GM23338 (cell line): Measurements from ENCODE around the gene GAD1.
A peak's percentile ranks its signal among the peaks of the same experiment; 100 is the strongest.

Experiments used
- CREB1 ChIP-seq: fragments of 250-450 bp; sonication (Bioruptor Pico); IDR thresholded peaks from 2 replicates; pipeline ENCODE4 v1.5.0; 2020; ENCODE audit warnings: low read depth, mild to moderate bottlenecking, moderate library complexity
- CTCF ChIP-seq, 2 experiments: fragments of 200-600 bp in 1 of 2; sonication (generic) in 1 of 2; conservative IDR thresholded peaks; 2 replicates each; pipeline versions ENCODE4 v1.5.1 to v1.6.1; 2016 to 2017; ENCODE audit warnings: antibody characterized with exemption in 2 of 2, low read depth in 2 of 2, mild to moderate bottlenecking in 2 of 2, moderate library complexity in 1 of 2
- EZH2 ChIP-seq: fragments of 200-600 bp; sonication (generic); IDR thresholded peaks from one replicate; pipeline ENCODE4 v1.8.0; 2017; ENCODE audit warnings: antibody characterized with exemption, mild to moderate bottlenecking, low read depth; ENCODE audit not compliant: unreplicated experiment
- EZH2phosphoT487 ChIP-seq: fragments of 200-600 bp; sonication (generic); IDR thresholded peaks from one replicate; pipeline ENCODE4 v1.8.1; 2018; ENCODE audit warnings: antibody characterized with exemption; ENCODE audit not compliant: unreplicated experiment
- JUNB ChIP-seq: IDR thresholded peaks from one replicate; pipeline ENCODE4 v1.6.1; 2016; ENCODE audit warnings: antibody characterized with exemption; ENCODE audit not compliant: unreplicated experiment
- NANOG ChIP-seq: IDR thresholded peaks from 2 replicates; pipeline ENCODE4 v1.6.1; 2016; ENCODE audit warnings: antibody characterized with exemption, borderline replicate concordance
- POLR2AphosphoS5 ChIP-seq: IDR thresholded peaks from 2 replicates; pipeline ENCODE4 v1.6.1; 2016; ENCODE audit warnings: antibody characterized with exemption, low read depth
- ZNF114 ChIP-seq: fragments of 250-450 bp; sonication (Bioruptor Pico); IDR thresholded peaks from 2 replicates; pipeline ENCODE4 v1.5.0; 2020; ENCODE audit warnings: mild to moderate bottlenecking, moderate library complexity
- ZNF331 ChIP-seq: fragments of 250-450 bp; sonication (Bioruptor Pico); IDR thresholded peaks from 2 replicates; pipeline ENCODE4 v1.5.0; 2020; ENCODE audit warnings: low read depth, mild to moderate bottlenecking, moderate library complexity
- TF ChIP-seq, protein P1 (sequence below): fragments of 250-450 bp; sonication (Bioruptor Pico); IDR thresholded peaks from 2 replicates; pipeline ENCODE4 v1.5.0; 2020; ENCODE audit warnings: mild to moderate bottlenecking, moderate library complexity
- TF ChIP-seq, protein P2 (sequence below): IDR thresholded peaks from one replicate; pipeline ENCODE4 v1.6.1; 2018; ENCODE audit warnings: antibody characterized with exemption; ENCODE audit not compliant: unreplicated experiment
- TF ChIP-seq, protein P3 (sequence below): IDR thresholded peaks from 2 replicates; pipeline ENCODE4 v1.6.1; 2016; ENCODE audit warnings: antibody characterized with exemption

DNA sequence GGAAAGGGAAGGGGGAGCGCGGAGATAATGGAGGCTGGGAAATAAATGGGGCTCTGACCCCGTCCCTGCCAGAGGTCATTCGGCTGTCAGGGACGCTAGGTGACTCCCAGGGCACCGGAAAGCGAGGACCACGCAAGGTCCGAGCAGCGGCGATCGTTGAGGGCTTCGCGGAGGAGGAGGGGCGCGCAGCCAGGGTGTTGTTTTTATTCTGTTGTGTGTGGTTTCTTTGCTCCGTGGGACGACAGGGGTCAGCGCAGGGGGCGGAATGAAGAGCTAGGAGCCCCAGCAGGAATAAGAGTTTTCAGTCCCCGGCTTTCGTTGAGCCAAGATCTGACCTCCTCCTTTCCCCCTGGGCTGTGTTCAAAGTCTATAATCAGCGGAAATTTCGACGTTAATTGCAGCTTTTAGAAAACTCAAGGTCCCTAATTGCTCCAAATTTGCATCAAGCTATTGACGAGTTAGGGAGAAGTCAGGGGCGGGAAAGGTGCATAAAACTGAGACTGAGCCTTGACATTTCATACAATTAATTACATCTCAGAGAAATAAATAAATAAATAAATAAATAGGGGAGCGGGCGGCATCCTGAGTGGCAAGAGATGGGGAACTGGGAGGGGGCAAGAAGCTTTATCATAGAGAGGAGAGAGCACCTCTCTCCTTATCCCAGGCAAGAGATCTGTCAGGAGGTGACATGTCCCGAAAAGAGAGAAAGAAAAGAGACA is 2.2 kb downstream of the GAD1 start:
- TF ChIP-seq EZH2 (peak; percentile 54), CTCF (conservative IDR thresholded peaks at IDR 0.05; ENCODE audit: low read depth in 2 of 2) (no peak), POLR2AphosphoS5 (no peak), JUNB (no peak), EZH2phosphoT487 (no peak), ZNF114 (CRISPR knock-in tag) (no peak), NANOG (no peak), CREB1 (no peak), ZNF331 (CRISPR knock-in tag) (no peak)
- TF ChIP-seq, protein P1, sequence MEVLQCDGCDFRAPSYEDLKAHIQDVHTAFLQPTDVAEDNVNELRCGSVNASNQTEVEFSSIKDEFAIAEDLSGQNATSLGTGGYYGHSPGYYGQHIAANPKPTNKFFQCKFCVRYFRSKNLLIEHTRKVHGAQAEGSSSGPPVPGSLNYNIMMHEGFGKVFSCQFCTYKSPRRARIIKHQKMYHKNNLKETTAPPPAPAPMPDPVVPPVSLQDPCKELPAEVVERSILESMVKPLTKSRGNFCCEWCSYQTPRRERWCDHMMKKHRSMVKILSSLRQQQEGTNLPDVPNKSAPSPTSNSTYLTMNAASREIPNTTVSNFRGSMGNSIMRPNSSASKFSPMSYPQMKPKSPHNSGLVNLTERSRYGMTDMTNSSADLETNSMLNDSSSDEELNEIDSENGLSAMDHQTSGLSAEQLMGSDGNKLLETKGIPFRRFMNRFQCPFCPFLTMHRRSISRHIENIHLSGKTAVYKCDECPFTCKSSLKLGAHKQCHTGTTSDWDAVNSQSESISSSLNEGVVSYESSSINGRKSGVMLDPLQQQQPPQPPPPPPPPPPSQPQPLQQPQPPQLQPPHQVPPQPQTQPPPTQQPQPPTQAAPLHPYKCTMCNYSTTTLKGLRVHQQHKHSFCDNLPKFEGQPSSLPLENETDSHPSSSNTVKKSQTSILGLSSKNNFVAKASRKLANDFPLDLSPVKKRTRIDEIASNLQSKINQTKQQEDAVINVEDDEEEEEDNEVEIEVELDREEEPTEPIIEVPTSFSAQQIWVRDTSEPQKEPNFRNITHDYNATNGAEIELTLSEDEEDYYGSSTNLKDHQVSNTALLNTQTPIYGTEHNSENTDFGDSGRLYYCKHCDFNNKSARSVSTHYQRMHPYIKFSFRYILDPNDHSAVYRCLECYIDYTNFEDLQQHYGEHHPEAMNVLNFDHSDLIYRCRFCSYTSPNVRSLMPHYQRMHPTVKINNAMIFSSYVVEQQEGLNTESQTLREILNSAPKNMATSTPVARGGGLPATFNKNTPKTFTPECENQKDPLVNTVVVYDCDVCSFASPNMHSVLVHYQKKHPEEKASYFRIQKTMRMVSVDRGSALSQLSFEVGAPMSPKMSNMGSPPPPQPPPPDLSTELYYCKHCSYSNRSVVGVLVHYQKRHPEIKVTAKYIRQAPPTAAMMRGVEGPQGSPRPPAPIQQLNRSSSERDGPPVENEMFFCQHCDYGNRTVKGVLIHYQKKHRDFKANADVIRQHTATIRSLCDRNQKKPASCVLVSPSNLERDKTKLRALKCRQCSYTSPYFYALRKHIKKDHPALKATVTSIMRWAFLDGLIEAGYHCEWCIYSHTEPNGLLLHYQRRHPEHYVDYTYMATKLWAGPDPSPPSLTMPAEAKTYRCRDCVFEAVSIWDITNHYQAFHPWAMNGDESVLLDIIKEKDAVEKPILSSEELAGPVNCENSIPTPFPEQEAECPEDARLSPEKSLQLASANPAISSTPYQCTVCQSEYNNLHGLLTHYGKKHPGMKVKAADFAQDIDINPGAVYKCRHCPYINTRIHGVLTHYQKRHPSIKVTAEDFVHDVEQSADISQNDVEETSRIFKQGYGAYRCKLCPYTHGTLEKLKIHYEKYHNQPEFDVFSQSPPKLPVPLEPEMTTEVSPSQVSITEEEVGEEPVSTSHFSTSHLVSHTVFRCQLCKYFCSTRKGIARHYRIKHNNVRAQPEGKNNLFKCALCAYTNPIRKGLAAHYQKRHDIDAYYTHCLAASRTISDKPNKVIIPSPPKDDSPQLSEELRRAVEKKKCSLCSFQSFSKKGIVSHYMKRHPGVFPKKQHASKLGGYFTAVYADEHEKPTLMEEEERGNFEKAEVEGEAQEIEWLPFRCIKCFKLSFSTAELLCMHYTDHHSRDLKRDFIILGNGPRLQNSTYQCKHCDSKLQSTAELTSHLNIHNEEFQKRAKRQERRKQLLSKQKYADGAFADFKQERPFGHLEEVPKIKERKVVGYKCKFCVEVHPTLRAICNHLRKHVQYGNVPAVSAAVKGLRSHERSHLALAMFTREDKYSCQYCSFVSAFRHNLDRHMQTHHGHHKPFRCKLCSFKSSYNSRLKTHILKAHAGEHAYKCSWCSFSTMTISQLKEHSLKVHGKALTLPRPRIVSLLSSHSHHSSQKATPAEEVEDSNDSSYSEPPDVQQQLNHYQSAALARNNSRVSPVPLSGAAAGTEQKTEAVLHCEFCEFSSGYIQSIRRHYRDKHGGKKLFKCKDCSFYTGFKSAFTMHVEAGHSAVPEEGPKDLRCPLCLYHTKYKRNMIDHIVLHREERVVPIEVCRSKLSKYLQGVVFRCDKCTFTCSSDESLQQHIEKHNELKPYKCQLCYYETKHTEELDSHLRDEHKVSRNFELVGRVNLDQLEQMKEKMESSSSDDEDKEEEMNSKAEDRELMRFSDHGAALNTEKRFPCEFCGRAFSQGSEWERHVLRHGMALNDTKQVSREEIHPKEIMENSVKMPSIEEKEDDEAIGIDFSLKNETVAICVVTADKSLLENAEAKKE (CRISPR knock-in tag) = no peak
- TF ChIP-seq, protein P2, sequence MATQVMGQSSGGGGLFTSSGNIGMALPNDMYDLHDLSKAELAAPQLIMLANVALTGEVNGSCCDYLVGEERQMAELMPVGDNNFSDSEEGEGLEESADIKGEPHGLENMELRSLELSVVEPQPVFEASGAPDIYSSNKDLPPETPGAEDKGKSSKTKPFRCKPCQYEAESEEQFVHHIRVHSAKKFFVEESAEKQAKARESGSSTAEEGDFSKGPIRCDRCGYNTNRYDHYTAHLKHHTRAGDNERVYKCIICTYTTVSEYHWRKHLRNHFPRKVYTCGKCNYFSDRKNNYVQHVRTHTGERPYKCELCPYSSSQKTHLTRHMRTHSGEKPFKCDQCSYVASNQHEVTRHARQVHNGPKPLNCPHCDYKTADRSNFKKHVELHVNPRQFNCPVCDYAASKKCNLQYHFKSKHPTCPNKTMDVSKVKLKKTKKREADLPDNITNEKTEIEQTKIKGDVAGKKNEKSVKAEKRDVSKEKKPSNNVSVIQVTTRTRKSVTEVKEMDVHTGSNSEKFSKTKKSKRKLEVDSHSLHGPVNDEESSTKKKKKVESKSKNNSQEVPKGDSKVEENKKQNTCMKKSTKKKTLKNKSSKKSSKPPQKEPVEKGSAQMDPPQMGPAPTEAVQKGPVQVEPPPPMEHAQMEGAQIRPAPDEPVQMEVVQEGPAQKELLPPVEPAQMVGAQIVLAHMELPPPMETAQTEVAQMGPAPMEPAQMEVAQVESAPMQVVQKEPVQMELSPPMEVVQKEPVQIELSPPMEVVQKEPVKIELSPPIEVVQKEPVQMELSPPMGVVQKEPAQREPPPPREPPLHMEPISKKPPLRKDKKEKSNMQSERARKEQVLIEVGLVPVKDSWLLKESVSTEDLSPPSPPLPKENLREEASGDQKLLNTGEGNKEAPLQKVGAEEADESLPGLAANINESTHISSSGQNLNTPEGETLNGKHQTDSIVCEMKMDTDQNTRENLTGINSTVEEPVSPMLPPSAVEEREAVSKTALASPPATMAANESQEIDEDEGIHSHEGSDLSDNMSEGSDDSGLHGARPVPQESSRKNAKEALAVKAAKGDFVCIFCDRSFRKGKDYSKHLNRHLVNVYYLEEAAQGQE = no peak
- TF ChIP-seq, protein P3, sequence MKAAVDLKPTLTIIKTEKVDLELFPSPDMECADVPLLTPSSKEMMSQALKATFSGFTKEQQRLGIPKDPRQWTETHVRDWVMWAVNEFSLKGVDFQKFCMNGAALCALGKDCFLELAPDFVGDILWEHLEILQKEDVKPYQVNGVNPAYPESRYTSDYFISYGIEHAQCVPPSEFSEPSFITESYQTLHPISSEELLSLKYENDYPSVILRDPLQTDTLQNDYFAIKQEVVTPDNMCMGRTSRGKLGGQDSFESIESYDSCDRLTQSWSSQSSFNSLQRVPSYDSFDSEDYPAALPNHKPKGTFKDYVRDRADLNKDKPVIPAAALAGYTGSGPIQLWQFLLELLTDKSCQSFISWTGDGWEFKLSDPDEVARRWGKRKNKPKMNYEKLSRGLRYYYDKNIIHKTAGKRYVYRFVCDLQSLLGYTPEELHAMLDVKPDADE = no peak
